ENCODE results near the gene HTRA1.

DNA sequence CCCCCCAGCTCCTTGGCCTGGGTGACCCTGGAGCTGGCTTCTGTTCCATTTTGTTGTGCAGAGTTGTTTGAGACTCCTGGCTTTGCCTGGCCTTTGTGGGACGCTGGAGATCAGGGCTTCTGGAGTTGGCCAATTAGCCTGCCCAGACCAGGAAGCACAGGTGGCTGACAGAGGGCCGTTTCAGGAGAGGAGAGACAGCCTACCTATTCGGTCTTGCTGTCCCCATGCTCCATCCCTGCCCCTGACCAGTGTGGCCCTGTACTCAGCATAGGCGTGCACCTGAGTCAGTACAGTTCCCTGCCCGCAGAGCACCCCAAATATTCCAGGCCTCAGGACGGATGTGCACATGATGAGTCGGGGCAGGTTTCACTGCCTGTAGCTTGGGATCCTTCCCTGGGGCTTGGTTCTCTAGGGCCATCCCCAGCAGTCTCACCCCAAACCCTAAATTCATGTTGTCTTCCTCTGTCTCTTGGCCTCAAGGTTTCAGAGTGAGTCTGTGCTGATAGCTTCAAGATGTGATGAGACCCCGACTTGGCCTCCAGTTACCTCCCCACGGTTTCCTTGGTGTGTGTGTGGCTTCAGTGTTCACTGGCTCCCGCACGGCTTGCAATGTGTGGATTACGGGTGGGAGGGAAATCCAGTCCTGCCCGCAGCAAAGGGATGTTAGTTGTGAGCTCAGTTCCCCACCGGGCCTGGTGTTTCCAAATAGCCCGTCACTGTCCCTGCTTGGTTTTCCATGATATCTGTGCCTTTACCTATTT is 44.7 kb downstream of the HTRA1 start:
- TF ChIP-seq POLR2A (IDR thresholded peaks at IDR 0.05; ENCODE audit: low read depth, low read length) = no peak
- TF ChIP-seq, protein P1, sequence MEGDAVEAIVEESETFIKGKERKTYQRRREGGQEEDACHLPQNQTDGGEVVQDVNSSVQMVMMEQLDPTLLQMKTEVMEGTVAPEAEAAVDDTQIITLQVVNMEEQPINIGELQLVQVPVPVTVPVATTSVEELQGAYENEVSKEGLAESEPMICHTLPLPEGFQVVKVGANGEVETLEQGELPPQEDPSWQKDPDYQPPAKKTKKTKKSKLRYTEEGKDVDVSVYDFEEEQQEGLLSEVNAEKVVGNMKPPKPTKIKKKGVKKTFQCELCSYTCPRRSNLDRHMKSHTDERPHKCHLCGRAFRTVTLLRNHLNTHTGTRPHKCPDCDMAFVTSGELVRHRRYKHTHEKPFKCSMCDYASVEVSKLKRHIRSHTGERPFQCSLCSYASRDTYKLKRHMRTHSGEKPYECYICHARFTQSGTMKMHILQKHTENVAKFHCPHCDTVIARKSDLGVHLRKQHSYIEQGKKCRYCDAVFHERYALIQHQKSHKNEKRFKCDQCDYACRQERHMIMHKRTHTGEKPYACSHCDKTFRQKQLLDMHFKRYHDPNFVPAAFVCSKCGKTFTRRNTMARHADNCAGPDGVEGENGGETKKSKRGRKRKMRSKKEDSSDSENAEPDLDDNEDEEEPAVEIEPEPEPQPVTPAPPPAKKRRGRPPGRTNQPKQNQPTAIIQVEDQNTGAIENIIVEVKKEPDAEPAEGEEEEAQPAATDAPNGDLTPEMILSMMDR (conservative IDR thresholded peaks at IDR 0.05; ENCODE audit: low read depth, low read length) = no peak
- TF ChIP-seq RAD21 (IDR thresholded peaks at IDR 0.05; ENCODE audit: low read length) = no peak
- TF ChIP-seq FOS (IDR thresholded peaks at IDR 0.05; ENCODE audit: low read depth, low read length) = no peak
- TF ChIP-seq SMC3 (IDR thresholded peaks at IDR 0.05; ENCODE audit: low read depth, low read length) = no peak
- TF ChIP-seq NFE2L2 (IDR thresholded peaks at IDR 0.05; ENCODE audit: low read depth, low read length) = no peak
- no peak for TF ChIP-seq CEBPB (IDR thresholded peaks at IDR 0.05; ENCODE audit: low read depth, low read length)
- no peak for TF ChIP-seq MXI1 (IDR thresholded peaks at IDR 0.05; ENCODE audit: borderline replicate concordance, low read depth, low read length)
- no peak for TF ChIP-seq MAFK (IDR thresholded peaks at IDR 0.05; ENCODE audit: low read depth, low read length)
- no peak for TF ChIP-seq RCOR1 (IDR thresholded peaks at IDR 0.05; ENCODE audit: insufficient replicate concordance, low read length)

Data from IMR-90 (cell line).